Measurements from ENCODE around the gene GLRX3. TPM values are rescaled to one million over a fixed set of nuclear protein-coding genes. Genes with fewer than 3 reads are reported as not detected.
"Not testable (repeated sequence)": the region's sequence is repeated elsewhere in the genome, so short reads cannot be mapped to it uniquely, and the experiment has no call there.

GLRX3 gene
- polyA plus RNA-seq (2013, experiment 1 of 2) = 124 TPM
- 125 TPM for polyA plus RNA-seq (2013, experiment 2 of 2)

DNA sequence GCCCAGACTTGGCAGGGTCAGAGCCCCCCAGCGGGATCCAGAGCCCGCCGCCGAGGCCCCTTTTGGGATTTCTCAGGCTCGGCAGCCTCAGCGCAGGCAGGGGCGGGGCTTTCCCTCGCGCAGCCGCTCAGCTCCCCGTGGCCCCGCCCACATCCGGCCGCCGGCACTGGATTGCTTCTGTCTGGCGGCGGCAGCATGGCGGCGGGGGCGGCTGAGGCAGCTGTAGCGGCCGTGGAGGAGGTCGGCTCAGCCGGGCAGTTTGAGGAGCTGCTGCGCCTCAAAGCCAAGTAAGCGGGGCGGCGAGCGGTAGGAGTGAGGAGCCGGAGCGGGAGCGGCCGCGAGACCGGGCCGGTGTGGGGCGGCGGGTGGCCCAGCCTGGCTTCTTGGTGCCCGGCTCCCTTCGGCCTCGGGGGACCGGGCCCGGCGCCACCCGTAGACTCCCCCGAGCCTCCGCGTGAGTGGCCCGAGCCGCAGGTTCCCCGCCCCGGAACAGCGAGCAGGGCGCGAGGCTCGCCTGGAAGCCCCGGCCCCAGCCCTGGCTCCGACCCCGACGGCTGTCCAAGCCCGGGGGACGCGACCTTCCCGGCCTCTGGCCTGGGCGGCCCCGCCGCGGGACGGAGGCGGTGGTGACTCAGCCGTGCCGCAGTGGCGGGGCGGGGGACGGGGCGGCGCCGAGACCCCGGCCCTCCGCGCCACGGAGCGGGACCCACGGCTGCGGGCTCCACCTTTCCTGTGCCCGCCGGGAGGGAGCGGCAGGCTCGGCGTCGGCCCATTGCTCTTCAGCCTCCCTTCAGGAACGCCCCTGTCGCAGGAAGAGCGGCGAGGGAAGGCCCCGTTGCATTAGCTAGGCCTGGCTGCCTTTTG, at the start of gene GLRX3:
Gene GLRX3 (plus strand): TSS at position 166 of the 864 bp plus-strand sequence. CDS start 30 bp downstream, at position 196.
- H3K27me3 ChIP-seq (ENCODE audit: control insufficient read depth in 3 of 3, insufficient read depth in 3 of 3, low read depth in 1 of 3, low read length in 3 of 3) = peaks cover 0 to 3% (median 0%) of the 10 kb centered on the region in 3 experiments
- H3K4me1 ChIP-seq (ENCODE audit: control insufficient read depth in 2 of 2, insufficient read depth in 1 of 2, low read depth in 1 of 2, low read length in 2 of 2) = peaks cover 3 to 13% of the 10 kb centered on the region in 2 donors
- H3K18ac ChIP-seq (ENCODE audit: low read length) = peak within 1 kb of the TSS; percentile 97
- no peak within 1 kb of the TSS for H3K4ac ChIP-seq (ENCODE audit: low read length)
- H2AFZ ChIP-seq (ENCODE audit: low read length) = peak within 1 kb of the TSS; percentile 99
- H2BK120ac ChIP-seq (ENCODE audit: low read depth, low read length) = no peak within 1 kb of the TSS
- H3K14ac ChIP-seq (ENCODE audit: low read length) = no peak within 1 kb of the TSS
- peak within 1 kb of the TSS; percentile 99 for H3K23ac ChIP-seq (ENCODE audit: low read depth, low read length, poor library complexity)
- peak; percentile 90 for DNase-seq (ENCODE audit: low spot score)
- no peak within 1 kb of the TSS for H3K27ac ChIP-seq (replicated peaks; ENCODE audit: low read length)
- H3K79me1 ChIP-seq (ENCODE audit: low read depth, low read length) = peaks cover 10% of the 10 kb centered on the region
- H2AK5ac ChIP-seq (ENCODE audit: low read depth, low read length) = peak within 1 kb of the TSS; percentile 95
- peak within 1 kb of the TSS; percentile 73 to 97 for H3K4me3 ChIP-seq (ENCODE audit: low read length in 2 of 2)
- H3K9me3 ChIP-seq (replicated peaks in 1 of 2; ENCODE audit: control insufficient read depth in 2 of 2, insufficient read depth in 1 of 2, low read depth in 1 of 2, low read length in 2 of 2) = no peaks in the 10 kb centered on the region
- peak within 1 kb of the TSS; percentile 75 for H3K4me2 ChIP-seq (ENCODE audit: insufficient read depth, low read length, poor library complexity, severe bottlenecking)
- peak within 1 kb of the TSS; percentile 98 for H2BK15ac ChIP-seq (ENCODE audit: low read length)
- no CpG with 5 or more reads among the region's 96 CpGs for WGBS, 2 donors (ENCODE audit: extremely low coverage in 2 of 2, insufficient read length in 2 of 2, insufficient replicate concordance in 1 of 2)
- H4K8ac ChIP-seq (ENCODE audit: low read depth, low read length) = peak within 1 kb of the TSS; percentile 48
- H4K91ac ChIP-seq (ENCODE audit: low read depth, low read length, poor library complexity) = no peak within 1 kb of the TSS
- peak within 1 kb of the TSS; percentile 98 for H2BK12ac ChIP-seq (ENCODE audit: low read length)
- peak within 1 kb of the TSS; percentile 66 for H2BK5ac ChIP-seq (ENCODE audit: low read length)
- H3K36me3 ChIP-seq (replicated peaks in 1 of 2; ENCODE audit: control insufficient read depth in 2 of 2, insufficient read depth in 2 of 2, low read length in 2 of 2) = peaks cover 2 to 36% of the 10 kb centered on the region in 2 donors
- H3K9ac ChIP-seq (ENCODE audit: low read depth, low read length, poor library complexity) = peak within 1 kb of the TSS; percentile 92

DNA sequence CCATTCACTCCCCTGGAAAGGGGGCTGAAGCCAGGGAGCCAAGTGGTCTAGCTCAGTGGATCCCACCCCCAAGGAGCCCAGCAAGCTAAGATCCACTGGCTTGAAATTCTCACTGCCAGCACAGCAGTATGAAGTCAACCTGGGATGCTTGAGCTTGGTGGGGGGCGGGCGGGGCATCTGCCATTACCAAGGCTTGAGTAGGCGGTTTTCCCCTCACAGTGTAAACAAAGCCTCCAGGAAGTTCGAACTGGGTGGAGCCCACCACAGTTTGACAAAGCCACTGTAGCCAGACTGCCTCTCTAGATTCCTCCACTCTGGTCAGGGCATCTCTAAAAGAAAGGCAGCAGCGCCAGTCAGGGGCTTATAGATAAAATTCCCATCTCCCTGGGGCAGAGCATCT, 45.6 kb upstream of the GLRX3 start:
- not testable (repeated sequence) for H2BK12ac ChIP-seq (ENCODE audit: low read length); H3K4ac ChIP-seq (ENCODE audit: low read length); H3K9ac ChIP-seq (ENCODE audit: low read depth, low read length, poor library complexity); H4K8ac ChIP-seq (ENCODE audit: low read depth, low read length); H4K91ac ChIP-seq (ENCODE audit: low read depth, low read length, poor library complexity); H3K79me1 ChIP-seq (ENCODE audit: low read depth, low read length); H2BK5ac ChIP-seq (ENCODE audit: low read length); DNase-seq (ENCODE audit: low spot score); H3K4me2 ChIP-seq (ENCODE audit: insufficient read depth, low read length, poor library complexity, severe bottlenecking); H2AK5ac ChIP-seq (ENCODE audit: low read depth, low read length); H3K4me3 ChIP-seq (ENCODE audit: low read length in 2 of 2); H3K18ac ChIP-seq (ENCODE audit: low read length); H3K27ac ChIP-seq (replicated peaks; ENCODE audit: low read length); H3K14ac ChIP-seq (ENCODE audit: low read length); H2BK120ac ChIP-seq (ENCODE audit: low read depth, low read length); H3K36me3 ChIP-seq (replicated peaks in 1 of 2; ENCODE audit: control insufficient read depth in 2 of 2, insufficient read depth in 2 of 2, low read length in 2 of 2); H3K4me1 ChIP-seq (ENCODE audit: control insufficient read depth in 2 of 2, insufficient read depth in 1 of 2, low read depth in 1 of 2, low read length in 2 of 2); H3K27me3 ChIP-seq (ENCODE audit: control insufficient read depth in 3 of 3, insufficient read depth in 3 of 3, low read depth in 1 of 3, low read length in 3 of 3); H3K9me3 ChIP-seq (replicated peaks in 1 of 2; ENCODE audit: control insufficient read depth in 2 of 2, insufficient read depth in 1 of 2, low read depth in 1 of 2, low read length in 2 of 2); H2AFZ ChIP-seq (ENCODE audit: low read length); H3K23ac ChIP-seq (ENCODE audit: low read depth, low read length, poor library complexity); H2BK15ac ChIP-seq (ENCODE audit: low read length)
- no CpG with 5 or more reads among the region's 5 CpGs for WGBS, 2 donors (ENCODE audit: extremely low coverage in 2 of 2, insufficient read length in 2 of 2, insufficient replicate concordance in 1 of 2)

DNA sequence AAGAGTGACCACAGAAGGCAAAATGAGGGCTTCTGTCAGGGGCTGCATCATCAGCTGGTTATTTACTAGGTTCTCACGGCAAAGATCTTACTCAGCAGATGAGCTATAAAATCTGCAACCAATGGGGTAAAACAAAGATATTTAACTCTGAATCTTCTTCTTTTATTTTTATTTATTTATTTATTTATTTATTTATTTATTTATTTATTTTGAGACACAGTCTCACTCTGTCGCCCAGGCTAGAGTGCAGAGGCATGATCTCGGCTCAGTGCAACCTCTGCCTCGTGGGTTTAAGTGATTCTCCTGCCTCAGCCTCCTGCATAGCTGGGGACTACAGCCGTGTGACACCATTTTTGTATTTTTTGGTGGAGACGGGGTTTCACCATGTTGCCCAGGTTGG, 36.8 kb upstream of the GLRX3 start:
- no CpG with 5 or more reads among the region's 6 CpGs for WGBS, 2 donors (ENCODE audit: extremely low coverage in 2 of 2, insufficient read length in 2 of 2, insufficient replicate concordance in 1 of 2)

DNA sequence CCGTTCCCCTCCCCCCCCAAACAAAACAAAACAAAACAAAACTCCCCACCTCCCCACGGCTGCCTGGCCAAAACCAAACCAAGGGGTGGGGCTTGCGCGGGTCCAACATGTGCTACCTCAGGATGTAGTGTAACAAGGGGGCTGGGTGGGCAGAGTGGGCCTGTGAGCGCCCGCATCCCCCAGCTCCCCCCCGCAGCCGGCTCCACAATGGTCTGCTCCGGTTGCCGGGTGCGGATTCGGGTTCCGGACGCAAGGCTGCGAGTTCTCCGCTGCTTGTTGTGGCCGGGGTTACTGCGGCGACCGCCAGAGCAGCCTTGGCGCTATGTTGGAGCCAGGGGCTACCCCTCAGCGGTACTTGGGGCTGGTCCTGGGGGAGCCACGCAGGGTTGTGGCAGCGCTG, 30.5 kb upstream of the GLRX3 start:
- no CpG with 5 or more reads among the region's 24 CpGs for WGBS, 2 donors (ENCODE audit: extremely low coverage in 2 of 2, insufficient read length in 2 of 2, insufficient replicate concordance in 1 of 2)
- peaks cover 2% of the 10 kb centered on the region for H3K79me1 ChIP-seq (ENCODE audit: low read depth, low read length)
- DNase-seq (ENCODE audit: low spot score) = peak; percentile 33

More for the DNA sequence above, 36.8 kb upstream of the GLRX3 start:
- Histone ChIP-seq H3K9ac (ENCODE audit: low read depth, low read length, poor library complexity) (no peak overlapping the region), H2AK5ac (ENCODE audit: low read depth, low read length) (no peak overlapping the region), H2AFZ (ENCODE audit: low read length) (no peak overlapping the region), H3K4me3 (ENCODE audit: low read length in 2 of 2) (no peak overlapping the region), H3K36me3 (replicated peaks in 1 of 2; ENCODE audit: control insufficient read depth in 2 of 2, insufficient read depth in 2 of 2, low read length in 2 of 2) (no peaks in the 10 kb centered on the region), H3K4me1 (ENCODE audit: control insufficient read depth in 2 of 2, insufficient read depth in 1 of 2, low read depth in 1 of 2, low read length in 2 of 2) (no peaks in the 10 kb centered on the region), H3K4ac (ENCODE audit: low read length) (no peak overlapping the region), H3K4me2 (ENCODE audit: insufficient read depth, low read length, poor library complexity, severe bottlenecking) (no peak overlapping the region), H3K27ac (replicated peaks; ENCODE audit: low read length) (no peak overlapping the region), H2BK120ac (ENCODE audit: low read depth, low read length) (no peak overlapping the region), H3K18ac (ENCODE audit: low read length) (no peak overlapping the region), H4K8ac (ENCODE audit: low read depth, low read length) (no peak overlapping the region), H2BK12ac (ENCODE audit: low read length) (no peak overlapping the region), H3K79me1 (ENCODE audit: low read depth, low read length) (no peaks in the 10 kb centered on the region), H3K9me3 (replicated peaks in 1 of 2; ENCODE audit: control insufficient read depth in 2 of 2, insufficient read depth in 1 of 2, low read depth in 1 of 2, low read length in 2 of 2) (no peaks in the 10 kb centered on the region), H3K27me3 (ENCODE audit: control insufficient read depth in 3 of 3, insufficient read depth in 3 of 3, low read depth in 1 of 3, low read length in 3 of 3) (no peaks in the 10 kb centered on the region), H3K14ac (ENCODE audit: low read length) (no peak overlapping the region), H3K23ac (ENCODE audit: low read depth, low read length, poor library complexity) (no peak overlapping the region), H4K91ac (ENCODE audit: low read depth, low read length, poor library complexity) (no peak overlapping the region), H2BK5ac (ENCODE audit: low read length) (no peak overlapping the region), H2BK15ac (ENCODE audit: low read length) (no peak overlapping the region)
- no peak for DNase-seq (ENCODE audit: low spot score)

More for the DNA sequence above, 30.5 kb upstream of the GLRX3 start:
- H3K27ac ChIP-seq (replicated peaks; ENCODE audit: low read length) = no peak overlapping the region
- H4K91ac ChIP-seq (ENCODE audit: low read depth, low read length, poor library complexity) = no peak overlapping the region
- peak overlapping the region; percentile 4 for H3K9ac ChIP-seq (ENCODE audit: low read depth, low read length, poor library complexity)
- no peak overlapping the region for H2BK15ac ChIP-seq (ENCODE audit: low read length)
- H2BK5ac ChIP-seq (ENCODE audit: low read length) = no peak overlapping the region
- H3K36me3 ChIP-seq (replicated peaks in 1 of 2; ENCODE audit: control insufficient read depth in 2 of 2, insufficient read depth in 2 of 2, low read length in 2 of 2) = no peaks in the 10 kb centered on the region
- no peak overlapping the region for H3K4ac ChIP-seq (ENCODE audit: low read length)
- H3K23ac ChIP-seq (ENCODE audit: low read depth, low read length, poor library complexity) = peak overlapping the region; percentile 49
- no peak overlapping the region for H3K4me3 ChIP-seq (ENCODE audit: low read length in 2 of 2)
- no peak overlapping the region for H3K14ac ChIP-seq (ENCODE audit: low read length)
- H2AK5ac ChIP-seq (ENCODE audit: low read depth, low read length) = no peak overlapping the region
- no peak overlapping the region for H4K8ac ChIP-seq (ENCODE audit: low read depth, low read length)
- H3K4me2 ChIP-seq (ENCODE audit: insufficient read depth, low read length, poor library complexity, severe bottlenecking) = peak overlapping the region; percentile 37
- H2BK12ac ChIP-seq (ENCODE audit: low read length) = no peak overlapping the region
- H3K4me1 ChIP-seq (ENCODE audit: control insufficient read depth in 2 of 2, insufficient read depth in 1 of 2, low read depth in 1 of 2, low read length in 2 of 2) = peaks cover 0 to 5% of the 10 kb centered on the region in 2 donors
- peaks cover 0 to 2% of the 10 kb centered on the region in 2 donors for H3K9me3 ChIP-seq (replicated peaks in 1 of 2; ENCODE audit: control insufficient read depth in 2 of 2, insufficient read depth in 1 of 2, low read depth in 1 of 2, low read length in 2 of 2)
- H2AFZ ChIP-seq (ENCODE audit: low read length) = no peak overlapping the region
- H3K27me3 ChIP-seq (ENCODE audit: control insufficient read depth in 3 of 3, insufficient read depth in 3 of 3, low read depth in 1 of 3, low read length in 3 of 3) = no peaks in the 10 kb centered on the region
- H3K18ac ChIP-seq (ENCODE audit: low read length) = peak overlapping the region; percentile 92
- no peak overlapping the region for H2BK120ac ChIP-seq (ENCODE audit: low read depth, low read length)

Data from neuronal stem cell (in vitro differentiated cells).